ENCODE data around the gene TRHDE.

TRHDE gene

DNA sequence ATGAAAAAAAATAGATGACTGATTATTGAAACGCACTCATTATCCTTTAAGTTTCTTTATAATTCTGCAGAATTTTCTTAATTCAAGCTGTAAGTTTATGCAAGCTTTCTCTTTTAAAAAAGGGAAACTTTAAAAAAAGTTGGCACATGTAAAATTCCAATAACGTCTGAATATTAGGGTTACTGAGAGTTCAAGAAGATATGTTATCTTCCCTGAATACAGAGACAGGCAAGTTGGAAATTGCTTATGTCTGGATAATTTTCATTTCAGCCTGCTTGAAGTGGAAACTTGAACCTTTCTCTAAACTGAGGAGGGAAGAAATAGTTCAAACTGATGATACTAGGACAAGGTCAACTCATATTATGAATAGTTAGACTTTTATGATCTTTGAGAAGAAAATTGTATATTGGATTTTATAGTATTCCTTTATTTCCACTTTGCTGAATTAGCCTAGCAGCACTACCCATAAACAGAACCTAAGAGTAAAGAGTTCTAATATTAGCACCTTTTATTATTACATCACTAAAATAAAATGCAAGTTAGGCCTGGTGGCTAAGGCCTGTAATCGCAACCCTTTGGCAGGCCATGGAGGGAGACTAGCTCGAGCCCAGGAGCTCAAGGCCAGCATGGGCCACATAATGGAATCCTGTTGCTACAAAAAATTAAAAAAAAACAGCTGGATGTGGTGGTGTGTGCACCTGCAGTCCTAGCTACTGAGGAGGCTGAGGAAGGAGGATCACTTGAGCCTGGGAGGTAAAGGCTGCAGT, 288.0 kb downstream of the TRHDE start:
- ChIA-PET CTCF (interaction anchor here (0.6 kb wide), 1 partner anchor 36 kb away, joined by 3 read pairs; no protein-coding TSS in a partner anchor), POLR2A (ENCODE audit: low non-redundant PET) (no interaction called here)
- TF ChIP-seq, protein P1, sequence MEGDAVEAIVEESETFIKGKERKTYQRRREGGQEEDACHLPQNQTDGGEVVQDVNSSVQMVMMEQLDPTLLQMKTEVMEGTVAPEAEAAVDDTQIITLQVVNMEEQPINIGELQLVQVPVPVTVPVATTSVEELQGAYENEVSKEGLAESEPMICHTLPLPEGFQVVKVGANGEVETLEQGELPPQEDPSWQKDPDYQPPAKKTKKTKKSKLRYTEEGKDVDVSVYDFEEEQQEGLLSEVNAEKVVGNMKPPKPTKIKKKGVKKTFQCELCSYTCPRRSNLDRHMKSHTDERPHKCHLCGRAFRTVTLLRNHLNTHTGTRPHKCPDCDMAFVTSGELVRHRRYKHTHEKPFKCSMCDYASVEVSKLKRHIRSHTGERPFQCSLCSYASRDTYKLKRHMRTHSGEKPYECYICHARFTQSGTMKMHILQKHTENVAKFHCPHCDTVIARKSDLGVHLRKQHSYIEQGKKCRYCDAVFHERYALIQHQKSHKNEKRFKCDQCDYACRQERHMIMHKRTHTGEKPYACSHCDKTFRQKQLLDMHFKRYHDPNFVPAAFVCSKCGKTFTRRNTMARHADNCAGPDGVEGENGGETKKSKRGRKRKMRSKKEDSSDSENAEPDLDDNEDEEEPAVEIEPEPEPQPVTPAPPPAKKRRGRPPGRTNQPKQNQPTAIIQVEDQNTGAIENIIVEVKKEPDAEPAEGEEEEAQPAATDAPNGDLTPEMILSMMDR (conservative IDR thresholded peaks at IDR 0.05; ENCODE audit: low read depth): no peak
- DNase-seq (ENCODE audit: low spot score): no peak
- H3K27ac ChIP-seq: no peak overlapping the region

DNA sequence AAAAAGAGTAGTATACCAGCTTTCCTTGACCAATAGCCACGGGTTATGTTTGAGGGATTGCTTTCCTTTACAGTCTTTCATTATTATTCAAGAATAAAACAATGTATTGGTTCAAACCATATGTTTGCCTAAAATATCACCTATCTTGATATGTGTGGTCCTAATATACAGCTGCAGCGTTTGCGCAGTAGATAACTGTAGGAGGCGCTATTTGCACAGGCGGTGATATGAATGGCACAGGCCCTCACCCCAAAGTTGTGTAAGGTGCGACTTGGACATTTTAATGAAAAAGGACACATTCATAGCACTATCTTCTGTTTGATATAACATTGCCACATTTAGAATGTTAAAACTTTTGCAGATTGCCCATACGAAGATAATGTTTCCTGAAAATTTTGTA, 298.4 kb downstream of the TRHDE start:
- TF ChIP-seq, protein P1 (conservative IDR thresholded peaks at IDR 0.05; ENCODE audit: low read depth): no peak
- POLR2A ChIA-PET (ENCODE audit: low non-redundant PET): no interaction called here
- no peak overlapping the region for H3K27ac ChIP-seq
- DNase-seq (ENCODE audit: low spot score): no peak
- CTCF ChIA-PET: no interaction called here

GRCh38 chr12:72574138-72574537, 302.0 kb downstream of the TRHDE start:
- H3K27ac ChIP-seq: no peak overlapping the region
- ChIA-PET CTCF (no interaction called here), POLR2A (ENCODE audit: low non-redundant PET) (no interaction called here)
- TF ChIP-seq, protein P1 (conservative IDR thresholded peaks at IDR 0.05; ENCODE audit: low read depth): no peak
- no peak for DNase-seq (ENCODE audit: low spot score)

GRCh38 chr12:72578327-72578726, 306.2 kb downstream of the TRHDE start:
- TF ChIP-seq, protein P1 (conservative IDR thresholded peaks at IDR 0.05; ENCODE audit: low read depth): no peak
- POLR2A ChIA-PET (ENCODE audit: low non-redundant PET): no interaction called here
- CTCF ChIA-PET: no interaction called here
- H3K27ac ChIP-seq: no peak overlapping the region
- DNase-seq (ENCODE audit: low spot score): no peak

GRCh38 chr12:72586456-72586855, 314.3 kb downstream of the TRHDE start:
- no peak for DNase-seq (ENCODE audit: low spot score)
- POLR2A ChIA-PET (ENCODE audit: low non-redundant PET): no interaction called here
- H3K27ac ChIP-seq: no peak overlapping the region
- TF ChIP-seq, protein P1 (conservative IDR thresholded peaks at IDR 0.05; ENCODE audit: low read depth): no peak
- CTCF ChIA-PET: no interaction called here

DNA sequence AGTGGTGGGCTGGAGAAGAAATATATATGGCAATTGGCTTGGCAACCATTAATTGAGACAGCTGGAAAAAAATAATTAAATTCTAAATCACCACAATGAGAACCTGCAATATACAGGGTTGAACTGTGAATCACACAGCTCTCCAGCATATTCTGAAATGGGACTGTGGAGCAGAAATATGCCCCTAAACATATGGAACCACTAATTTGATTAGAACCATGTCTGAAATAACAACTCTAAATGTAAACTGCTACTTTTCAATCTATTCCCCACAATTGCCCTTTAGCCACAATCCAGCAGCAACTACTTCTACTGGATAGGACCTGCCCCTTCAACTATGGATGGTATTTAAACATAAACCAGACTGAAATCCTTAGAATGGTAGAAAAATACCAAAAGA, 330.4 kb downstream of the TRHDE start:
- no peak overlapping the region for H3K27ac ChIP-seq
- DNase-seq (ENCODE audit: low spot score): no peak
- POLR2A ChIA-PET (ENCODE audit: low non-redundant PET): no interaction called here

More for the DNA sequence above, 330.4 kb downstream of the TRHDE start:
- CTCF ChIA-PET: no interaction called here
- TF ChIP-seq, protein P1 (conservative IDR thresholded peaks at IDR 0.05; ENCODE audit: low read depth): no peak

Measured in RWPE1 (cell line).